Right lobe of liver (tissue), 6 donors: Measurements from ENCODE around the gene EYA2. TPM values are rescaled to one million over a fixed set of nuclear protein-coding genes. Genes with fewer than 3 reads are reported as not detected.

Experiments used
- ATAC-seq, 4 donors: fragments of 200-7000 bp; cut with Tn5 transposase; one replicate each; pipeline ENCODE4 v1.9.1; 2020; ENCODE audit warnings: mild to moderate bottlenecking in 4 of 4, moderate library complexity in 4 of 4
- DNase-seq, 3 donors: peaks; one replicate each; pipeline ENCODE4 v3.0.0-alpha.2; 2020
- H3K27ac ChIP-seq, 3 donors: fragments of 200-600 bp; one replicate each; pipeline ENCODE4 v1.8.0; 2022
- H3K27me3 ChIP-seq, 2 donors: fragments of 200-600 bp; one replicate each; pipeline ENCODE4 v1.8.0; 2022
- H3K36me3 ChIP-seq, 4 donors: fragments of 200-600 bp; sonication (generic) in 1 of 4; one replicate each; pipeline versions ENCODE4 v1.5.1 to v1.8.0; 2017 to 2022; ENCODE audit warnings: control low read depth in 1 of 4
- H3K4me1 ChIP-seq, 4 donors: fragments of 200-600 bp; sonication (generic) in 1 of 4; one replicate each; pipeline versions ENCODE4 v1.5.1 to v1.8.0; 2017 to 2022; ENCODE audit warnings: control low read depth in 1 of 4
- H3K4me3 ChIP-seq, 3 donors: fragments of 200-600 bp; one replicate each; pipeline ENCODE4 v1.8.0; 2022
- H3K9me3 ChIP-seq, 4 donors: fragments of 200-600 bp; sonication (generic) in 1 of 4; one replicate each; pipeline versions ENCODE4 v1.5.1 to v1.8.0; 2017 to 2022; ENCODE audit warnings: control low read depth in 1 of 4
- POLR2A ChIP-seq: fragments of 450-650 bp; IDR thresholded peaks from one replicate; pipeline ENCODE4 v1.6.1; 2017; ENCODE audit warnings: antibody characterized with exemption, mild to moderate bottlenecking
- WGBS: methylation state at CpG from one replicate; pipeline ENCODE4 v1.1.6; 2018; ENCODE audit warnings: low coverage, low lambda C conversion rate; ENCODE audit not compliant: insufficient coverage; ENCODE audit errors: missing lambda C conversion rate; 5-methylcytosine and 5-hydroxymethylcytosine counted together
- intact Hi-C, 2 donors: fragments of 100-400 bp; cut with DNase I; formaldehyde crosslinking; loops; one replicate each; pipeline versions ENCODE4 v1.11.2 to v1.14.1; 2022
- total RNA-seq, 6 experiments: library from RNA; depleted of rRNA in 2 of 6; stranded (reverse); fragments of >200 nt in 2 of 6; fragmentation: NEBNext Ultra II Directional in 3 of 6; extraction: Animal tissue kit (Norgen Biotek cat#: 25700) in 3 of 6; gene quantifications; one replicate each; pipeline versions ENCODE4 v1.1.0 to v1.2.4, GENCODE V29; 2016 to 2023
- TF ChIP-seq, protein P1 (sequence below), 4 donors: fragments of 200-600 bp in 3 of 4; fragments of 450-650 bp in 1 of 4; IDR thresholded peaks; one replicate each; pipeline versions ENCODE4 v1.5.1 to v1.8.0; 2016 to 2022; ENCODE audit warnings: antibody characterized with exemption in 4 of 4, mild to moderate bottlenecking in 2 of 4
- donor health status: DM: no; HTN: yes; CAD: no.
- donor health status: DM: no; HTN: no; CAD: no.
- donor health status: DM: no; HTN: no; CAD: no.
- donor health status: DM: no; HTN: yes; CAD: no.
- donor health status: DM: no; HTN: yes; CAD: no.

The EYA2 gene
- total RNA-seq, 6 experiments from 2014 or later, result 0.12 to 3.0 (median 0.49) TPM

- intact Hi-C loops, result no loop called here
- no peaks in the 10 kb centered on the region for H3K27me3 ChIP-seq
- TF ChIP-seq POLR2A, result no peak
- TF ChIP-seq, protein P1, sequence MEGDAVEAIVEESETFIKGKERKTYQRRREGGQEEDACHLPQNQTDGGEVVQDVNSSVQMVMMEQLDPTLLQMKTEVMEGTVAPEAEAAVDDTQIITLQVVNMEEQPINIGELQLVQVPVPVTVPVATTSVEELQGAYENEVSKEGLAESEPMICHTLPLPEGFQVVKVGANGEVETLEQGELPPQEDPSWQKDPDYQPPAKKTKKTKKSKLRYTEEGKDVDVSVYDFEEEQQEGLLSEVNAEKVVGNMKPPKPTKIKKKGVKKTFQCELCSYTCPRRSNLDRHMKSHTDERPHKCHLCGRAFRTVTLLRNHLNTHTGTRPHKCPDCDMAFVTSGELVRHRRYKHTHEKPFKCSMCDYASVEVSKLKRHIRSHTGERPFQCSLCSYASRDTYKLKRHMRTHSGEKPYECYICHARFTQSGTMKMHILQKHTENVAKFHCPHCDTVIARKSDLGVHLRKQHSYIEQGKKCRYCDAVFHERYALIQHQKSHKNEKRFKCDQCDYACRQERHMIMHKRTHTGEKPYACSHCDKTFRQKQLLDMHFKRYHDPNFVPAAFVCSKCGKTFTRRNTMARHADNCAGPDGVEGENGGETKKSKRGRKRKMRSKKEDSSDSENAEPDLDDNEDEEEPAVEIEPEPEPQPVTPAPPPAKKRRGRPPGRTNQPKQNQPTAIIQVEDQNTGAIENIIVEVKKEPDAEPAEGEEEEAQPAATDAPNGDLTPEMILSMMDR (IDR thresholded peaks at IDR 0.05), result no peak
- H3K4me3 ChIP-seq, result no peak overlapping the region
- DNase-seq, result no peak
- H3K4me1 ChIP-seq, result no peaks in the 10 kb centered on the region
- H3K9me3 ChIP-seq, result no peaks in the 10 kb centered on the region
- H3K27ac ChIP-seq, result no peak overlapping the region
- 54% methylated on average over 7 of the region's 7 CpGs for WGBS
- H3K36me3 ChIP-seq, result no peaks in the 10 kb centered on the region
- ATAC-seq, result no peak
Observed at GRCh38 chr20:47019121-47019824, 124.6 kb downstream of the EYA2 start.

DNA sequence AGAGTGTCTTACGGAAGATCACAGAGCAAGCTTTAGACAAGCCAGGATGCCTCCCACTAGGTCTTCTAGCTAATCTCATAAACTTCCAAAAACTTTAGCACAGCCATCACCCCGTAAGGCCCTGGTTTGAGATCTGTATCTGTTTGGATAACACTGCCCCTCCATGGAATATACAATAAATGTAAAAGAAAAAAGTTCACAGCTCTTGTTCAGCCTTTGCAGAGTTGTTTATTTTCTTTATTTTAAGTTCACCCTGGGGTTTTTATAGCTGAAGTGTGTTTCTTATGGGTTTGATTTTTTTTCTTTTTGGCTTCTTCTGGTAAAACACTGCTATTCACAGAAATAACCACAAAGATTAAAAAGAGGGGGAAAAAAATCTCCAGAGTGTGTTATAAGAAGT is 125.6 kb downstream of the EYA2 start:
- H3K9me3 ChIP-seq, result no peaks in the 10 kb centered on the region
- H3K4me3 ChIP-seq, result no peak overlapping the region
- 33% methylated on average over 1 of the region's 2 CpGs for WGBS
- no peak overlapping the region for H3K27ac ChIP-seq
- intact Hi-C loops, result no loop called here
- ATAC-seq, result no peak
- no peak for TF ChIP-seq POLR2A
- TF ChIP-seq, protein P1 (IDR thresholded peaks at IDR 0.05), result no peak
- DNase-seq, result no peak
- H3K36me3 ChIP-seq, result no peaks in the 10 kb centered on the region
- no peaks in the 10 kb centered on the region for H3K27me3 ChIP-seq
- H3K4me1 ChIP-seq, result no peaks in the 10 kb centered on the region

GRCh38 chr20:47021850-47022249 is 127.2 kb downstream of the EYA2 start:
- TF ChIP-seq, protein P1 (IDR thresholded peaks at IDR 0.05), result no peak
- TF ChIP-seq POLR2A, result no peak
- WGBS, result 58% methylated on average over 4 of the region's 4 CpGs
- Histone ChIP-seq H3K36me3 (no peaks in the 10 kb centered on the region), H3K27me3 (no peaks in the 10 kb centered on the region), H3K9me3 (no peaks in the 10 kb centered on the region), H3K4me1 (no peaks in the 10 kb centered on the region), H3K27ac (no peak overlapping the region), H3K4me3 (no peak overlapping the region)
- DNase-seq, result no peak
- intact Hi-C loops, result no loop called here
- no peak for ATAC-seq

- TF ChIP-seq, protein P1 (IDR thresholded peaks at IDR 0.05), result no peak
- TF ChIP-seq POLR2A, result no peak
- H3K27ac ChIP-seq, result no peak overlapping the region
- H3K4me3 ChIP-seq, result no peak overlapping the region
- no peaks in the 10 kb centered on the region for H3K27me3 ChIP-seq
- intact Hi-C loops, result no loop called here
- ATAC-seq, result no peak
- no peaks in the 10 kb centered on the region for H3K9me3 ChIP-seq
- no peaks in the 10 kb centered on the region for H3K36me3 ChIP-seq
- no peak for DNase-seq
- WGBS, result 60% methylated on average over 2 of the region's 3 CpGs
- peaks cover 0 to 5% (median 2%) of the 10 kb centered on the region in 4 donors for H3K4me1 ChIP-seq
Observed at GRCh38 chr20:47024461-47024937, 129.9 kb downstream of the EYA2 start.
